Uterus (tissue), 2 donors: ENCODE results near the gene SEPHS2.

Experiments
- POLR2A ChIP-seq, 2 donors: fragments of 450-650 bp; IDR thresholded peaks; one replicate each; pipeline ENCODE4 v1.6.1; 2016; ENCODE audit warnings: antibody characterized with exemption in 2 of 2, mild to moderate bottlenecking in 1 of 2, moderate library complexity in 1 of 2
- TF ChIP-seq, protein P1 (sequence below), 4 experiments: fragments of 200-600 bp in 2 of 4; fragments of 450-650 bp in 2 of 4; sonication (generic) in 2 of 4; IDR thresholded peaks; one replicate each; pipeline ENCODE4 v1.5.1; 2016 to 2019; ENCODE audit warnings: antibody characterized with exemption in 4 of 4, mild to moderate bottlenecking in 2 of 4, moderate library complexity in 1 of 4

- TF ChIP-seq, protein P1, sequence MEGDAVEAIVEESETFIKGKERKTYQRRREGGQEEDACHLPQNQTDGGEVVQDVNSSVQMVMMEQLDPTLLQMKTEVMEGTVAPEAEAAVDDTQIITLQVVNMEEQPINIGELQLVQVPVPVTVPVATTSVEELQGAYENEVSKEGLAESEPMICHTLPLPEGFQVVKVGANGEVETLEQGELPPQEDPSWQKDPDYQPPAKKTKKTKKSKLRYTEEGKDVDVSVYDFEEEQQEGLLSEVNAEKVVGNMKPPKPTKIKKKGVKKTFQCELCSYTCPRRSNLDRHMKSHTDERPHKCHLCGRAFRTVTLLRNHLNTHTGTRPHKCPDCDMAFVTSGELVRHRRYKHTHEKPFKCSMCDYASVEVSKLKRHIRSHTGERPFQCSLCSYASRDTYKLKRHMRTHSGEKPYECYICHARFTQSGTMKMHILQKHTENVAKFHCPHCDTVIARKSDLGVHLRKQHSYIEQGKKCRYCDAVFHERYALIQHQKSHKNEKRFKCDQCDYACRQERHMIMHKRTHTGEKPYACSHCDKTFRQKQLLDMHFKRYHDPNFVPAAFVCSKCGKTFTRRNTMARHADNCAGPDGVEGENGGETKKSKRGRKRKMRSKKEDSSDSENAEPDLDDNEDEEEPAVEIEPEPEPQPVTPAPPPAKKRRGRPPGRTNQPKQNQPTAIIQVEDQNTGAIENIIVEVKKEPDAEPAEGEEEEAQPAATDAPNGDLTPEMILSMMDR (IDR thresholded peaks at IDR 0.05), result no peak
- peak; percentile 50 to 78 for TF ChIP-seq POLR2A (IDR thresholded peaks at IDR 0.05)
Measured at GRCh38 chr16:30407102-30407803, 38.4 kb downstream of the SEPHS2 start, which contains the start of gene ZNF771.
